HL-60 (cell line): ENCODE results near the gene GLTP.

Experiments used
- CTCF ChIP-seq: IDR thresholded peaks from one replicate; pipeline ENCODE4 v1.5.1; 2011; ENCODE audit warnings: low read length, control low read depth, inconsistent platforms; ENCODE audit not compliant: insufficient read depth
- GABPA ChIP-seq: IDR thresholded peaks from 2 replicates; pipeline ENCODE4 v1.6.1; 2012; ENCODE audit warnings: low read depth
- POLR2AphosphoS5 ChIP-seq: IDR thresholded peaks from 2 replicates; pipeline ENCODE4 v1.6.1; 2012; ENCODE audit warnings: low read depth
- REST ChIP-seq: IDR thresholded peaks from 2 replicates; pipeline ENCODE4 v1.6.1; 2012; ENCODE audit warnings: low read depth; ENCODE audit not compliant: insufficient replicate concordance
- SPI1 ChIP-seq: IDR thresholded peaks from 2 replicates; pipeline ENCODE4 v1.6.1; 2012; ENCODE audit warnings: low read depth, mild to moderate bottlenecking, borderline replicate concordance

DNA sequence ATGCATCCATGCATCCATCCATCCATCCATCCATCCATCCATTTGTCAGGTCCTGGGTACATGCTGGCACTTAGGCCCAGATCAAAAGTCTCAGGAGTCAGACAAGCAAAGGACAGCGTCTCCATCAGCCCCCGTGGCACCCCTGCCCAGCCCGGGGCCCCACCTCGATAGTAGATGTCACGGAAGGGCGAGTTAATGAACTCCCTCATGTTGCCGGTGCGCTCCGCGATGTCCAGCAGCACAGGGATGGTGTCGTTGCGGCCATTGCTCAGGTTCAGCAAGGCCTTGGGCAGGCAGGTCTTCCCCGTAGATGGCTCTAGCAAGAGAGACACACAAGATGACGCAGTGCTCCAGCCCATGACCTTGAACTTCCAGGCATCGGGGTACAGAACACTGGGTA, 77.5 kb downstream of the GLTP start:
- no peak for TF ChIP-seq CTCF
- no peak for TF ChIP-seq REST
- TF ChIP-seq POLR2AphosphoS5 = no peak
- TF ChIP-seq SPI1 = no peak
- no peak for TF ChIP-seq GABPA
